ENCODE measurements around the gene DAZ1.
"Not testable (repeated sequence)": the region's sequence is repeated elsewhere in the genome, so short reads cannot be mapped to it uniquely, and the experiment has no call there.

DAZ1 gene, protein sequence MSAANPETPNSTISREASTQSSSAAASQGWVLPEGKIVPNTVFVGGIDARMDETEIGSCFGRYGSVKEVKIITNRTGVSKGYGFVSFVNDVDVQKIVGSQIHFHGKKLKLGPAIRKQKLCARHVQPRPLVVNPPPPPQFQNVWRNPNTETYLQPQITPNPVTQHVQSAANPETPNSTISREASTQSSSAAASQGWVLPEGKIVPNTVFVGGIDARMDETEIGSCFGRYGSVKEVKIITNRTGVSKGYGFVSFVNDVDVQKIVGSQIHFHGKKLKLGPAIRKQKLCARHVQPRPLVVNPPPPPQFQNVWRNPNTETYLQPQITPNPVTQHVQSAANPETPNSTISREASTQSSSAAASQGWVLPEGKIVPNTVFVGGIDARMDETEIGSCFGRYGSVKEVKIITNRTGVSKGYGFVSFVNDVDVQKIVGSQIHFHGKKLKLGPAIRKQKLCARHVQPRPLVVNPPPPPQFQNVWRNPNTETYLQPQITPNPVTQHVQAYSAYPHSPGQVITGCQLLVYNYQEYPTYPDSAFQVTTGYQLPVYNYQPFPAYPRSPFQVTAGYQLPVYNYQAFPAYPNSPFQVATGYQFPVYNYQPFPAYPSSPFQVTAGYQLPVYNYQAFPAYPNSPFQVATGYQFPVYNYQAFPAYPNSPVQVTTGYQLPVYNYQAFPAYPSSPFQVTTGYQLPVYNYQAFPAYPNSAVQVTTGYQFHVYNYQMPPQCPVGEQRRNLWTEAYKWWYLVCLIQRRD

DNA sequence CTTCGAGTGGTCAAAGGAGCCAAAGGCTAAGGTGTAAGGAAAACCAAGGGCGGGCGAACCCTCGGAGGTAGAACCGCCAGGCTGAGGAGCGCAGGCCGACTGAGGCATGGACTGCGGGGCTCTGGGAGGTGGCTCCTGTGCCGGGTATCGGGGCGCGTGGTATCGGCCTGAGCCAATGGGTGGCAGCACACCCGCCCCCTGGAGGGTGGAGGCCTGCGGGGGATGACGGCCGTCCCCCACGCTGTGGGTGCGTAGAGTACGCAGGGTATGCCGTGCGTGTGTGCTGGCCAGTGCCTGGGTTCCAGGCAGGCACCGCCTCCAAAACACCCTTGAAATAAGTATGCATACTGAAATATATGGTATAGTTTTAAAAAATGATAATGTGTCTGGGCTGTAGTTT lies at the start of gene DAZ1:
TSS of gene DAZ1 (minus strand) at position 101 of the 400 bp plus-strand sequence. CDS start 208 bp downstream, outside the sequence.
- not testable (repeated sequence) for DNase-seq

DNA sequence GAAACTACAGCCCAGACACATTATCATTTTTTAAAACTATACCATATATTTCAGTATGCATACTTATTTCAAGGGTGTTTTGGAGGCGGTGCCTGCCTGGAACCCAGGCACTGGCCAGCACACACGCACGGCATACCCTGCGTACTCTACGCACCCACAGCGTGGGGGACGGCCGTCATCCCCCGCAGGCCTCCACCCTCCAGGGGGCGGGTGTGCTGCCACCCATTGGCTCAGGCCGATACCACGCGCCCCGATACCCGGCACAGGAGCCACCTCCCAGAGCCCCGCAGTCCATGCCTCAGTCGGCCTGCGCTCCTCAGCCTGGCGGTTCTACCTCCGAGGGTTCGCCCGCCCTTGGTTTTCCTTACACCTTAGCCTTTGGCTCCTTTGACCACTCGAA lies 20.4 kb upstream of the DAZ1 start, which contains the start of gene DAZ2:
TSS of gene DAZ2 (plus strand) at position 301 of the 400 bp plus-strand sequence. CDS start 208 bp downstream, outside the sequence.
- not testable (repeated sequence) for DNase-seq

DNA sequence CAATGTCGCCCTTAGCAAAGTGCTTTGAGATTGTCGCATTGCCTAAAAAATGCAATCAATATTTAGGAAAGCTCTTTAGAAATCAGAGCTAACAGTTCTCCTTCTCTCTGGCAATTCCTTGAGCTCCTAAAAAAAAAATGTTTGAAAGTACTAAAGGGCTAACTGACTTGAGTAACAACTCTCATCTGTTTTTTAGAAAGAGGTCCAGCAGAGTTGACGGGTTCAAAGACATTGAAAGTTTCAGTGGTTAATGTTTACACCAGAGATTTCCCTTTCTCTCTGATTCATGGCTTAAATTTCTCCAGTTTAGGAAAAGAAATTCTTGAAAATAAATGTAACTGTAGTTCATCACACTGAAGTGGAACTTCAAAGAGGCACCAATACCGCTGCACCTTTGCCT lies 11.9 kb upstream of the DAZ1 start:
- DNase-seq = not testable (repeated sequence)

DNA sequence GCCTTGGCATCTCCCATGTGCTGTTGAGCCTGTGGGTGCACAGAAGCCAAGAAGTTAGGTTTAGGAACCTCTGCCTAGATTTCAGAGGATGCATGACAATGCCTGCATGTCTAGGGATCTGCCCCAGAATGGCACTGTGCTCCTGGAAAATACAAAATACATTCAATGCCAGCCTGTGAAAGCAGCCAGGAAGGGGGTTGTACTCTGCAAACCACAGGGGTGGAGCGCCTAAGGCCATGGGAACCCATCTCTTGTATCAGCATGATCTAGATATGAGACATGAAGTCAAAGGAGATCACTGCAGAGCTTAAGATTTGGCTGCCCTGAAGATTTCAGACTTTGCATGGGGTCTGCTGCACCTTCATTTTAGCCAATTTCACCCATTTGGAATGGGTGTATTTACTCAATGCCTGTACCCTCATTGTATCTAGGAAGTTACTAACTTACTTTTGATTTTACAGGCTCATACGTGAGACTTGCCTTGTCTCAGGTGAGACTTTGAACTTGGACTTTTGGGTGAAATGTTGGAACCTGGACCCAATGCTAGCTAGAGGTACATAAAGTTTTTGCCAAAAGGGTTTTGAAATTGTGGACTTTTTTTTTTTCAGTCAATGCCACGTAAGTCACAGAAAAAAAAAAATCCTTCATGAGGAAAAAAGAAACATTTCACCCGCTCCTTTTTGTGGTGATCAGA lies 11.1 kb upstream of the DAZ1 start:
- DNase-seq = not testable (repeated sequence)

DNA sequence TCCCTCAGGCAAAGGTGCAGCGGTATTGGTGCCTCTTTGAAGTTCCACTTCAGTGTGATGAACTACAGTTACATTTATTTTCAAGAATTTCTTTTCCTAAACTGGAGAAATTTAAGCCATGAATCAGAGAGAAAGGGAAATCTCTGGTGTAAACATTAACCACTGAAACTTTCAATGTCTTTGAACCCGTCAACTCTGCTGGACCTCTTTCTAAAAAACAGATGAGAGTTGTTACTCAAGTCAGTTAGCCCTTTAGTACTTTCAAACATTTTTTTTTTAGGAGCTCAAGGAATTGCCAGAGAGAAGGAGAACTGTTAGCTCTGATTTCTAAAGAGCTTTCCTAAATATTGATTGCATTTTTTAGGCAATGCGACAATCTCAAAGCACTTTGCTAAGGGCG lies 8.6 kb upstream of the DAZ1 start:
- DNase-seq = not testable (repeated sequence)

All from NCI-H2029 (cell line).